ENCODE results near the gene SLC6A18.
"Not testable (repeated sequence)": the region's sequence is repeated elsewhere in the genome, so short reads cannot be mapped to it uniquely, and the experiment has no call there.

The SLC6A18 gene

DNA sequence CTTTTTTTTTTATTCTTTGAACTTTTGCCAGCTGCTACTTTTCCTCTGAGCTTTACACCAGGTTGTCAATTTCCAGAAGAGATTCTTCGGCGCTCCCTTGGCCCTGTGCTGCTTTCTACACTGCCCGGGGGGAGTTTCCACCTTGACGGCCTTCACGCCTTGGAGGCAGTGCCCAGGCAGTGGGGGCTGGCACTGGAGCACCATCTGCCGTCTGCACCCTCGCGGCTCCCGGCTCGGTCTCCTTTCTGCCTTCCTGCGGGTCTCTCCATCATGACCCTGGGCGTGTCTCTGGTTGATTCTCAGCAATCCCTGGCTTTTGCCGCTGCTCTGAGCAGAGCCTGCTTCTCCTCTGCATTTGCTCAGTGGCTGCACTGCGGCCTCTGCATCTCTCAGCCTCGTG lies 2.9 kb downstream of the SLC6A18 start:
- no peak for DNase-seq (ENCODE audit: extremely low read depth, low read depth)
- TF ChIP-seq, protein P1, sequence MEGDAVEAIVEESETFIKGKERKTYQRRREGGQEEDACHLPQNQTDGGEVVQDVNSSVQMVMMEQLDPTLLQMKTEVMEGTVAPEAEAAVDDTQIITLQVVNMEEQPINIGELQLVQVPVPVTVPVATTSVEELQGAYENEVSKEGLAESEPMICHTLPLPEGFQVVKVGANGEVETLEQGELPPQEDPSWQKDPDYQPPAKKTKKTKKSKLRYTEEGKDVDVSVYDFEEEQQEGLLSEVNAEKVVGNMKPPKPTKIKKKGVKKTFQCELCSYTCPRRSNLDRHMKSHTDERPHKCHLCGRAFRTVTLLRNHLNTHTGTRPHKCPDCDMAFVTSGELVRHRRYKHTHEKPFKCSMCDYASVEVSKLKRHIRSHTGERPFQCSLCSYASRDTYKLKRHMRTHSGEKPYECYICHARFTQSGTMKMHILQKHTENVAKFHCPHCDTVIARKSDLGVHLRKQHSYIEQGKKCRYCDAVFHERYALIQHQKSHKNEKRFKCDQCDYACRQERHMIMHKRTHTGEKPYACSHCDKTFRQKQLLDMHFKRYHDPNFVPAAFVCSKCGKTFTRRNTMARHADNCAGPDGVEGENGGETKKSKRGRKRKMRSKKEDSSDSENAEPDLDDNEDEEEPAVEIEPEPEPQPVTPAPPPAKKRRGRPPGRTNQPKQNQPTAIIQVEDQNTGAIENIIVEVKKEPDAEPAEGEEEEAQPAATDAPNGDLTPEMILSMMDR (IDR thresholded peaks at IDR 0.05; ENCODE audit: low read depth, low read length, missing control alignments) = no peak
- H3K4me3 ChIP-seq (replicated peaks; ENCODE audit: low read depth, low read length) = no peak overlapping the region

DNA sequence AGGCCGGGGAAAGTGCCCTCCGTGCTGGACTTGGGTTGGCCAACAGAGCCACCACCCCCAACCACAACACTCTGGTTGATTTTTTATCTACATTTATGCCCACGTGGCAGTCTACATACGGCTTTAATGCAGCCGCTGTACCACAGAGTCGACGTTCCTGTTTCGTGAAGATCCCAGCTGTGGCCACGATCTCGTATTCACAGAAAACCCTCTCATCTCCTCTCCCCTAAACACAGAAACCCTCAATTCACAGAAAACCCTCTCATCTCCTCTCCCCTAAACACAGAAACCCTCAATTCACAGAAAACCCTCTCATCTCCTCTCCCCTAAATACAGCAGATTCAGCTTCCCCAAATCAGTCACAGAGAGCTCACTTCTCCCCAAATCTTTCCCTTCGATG lies 3.8 kb downstream of the SLC6A18 start:
- not testable (repeated sequence) for H3K4me3 ChIP-seq (replicated peaks; ENCODE audit: low read depth, low read length); DNase-seq (ENCODE audit: extremely low read depth, low read depth)

- TF ChIP-seq, protein P1 (IDR thresholded peaks at IDR 0.05; ENCODE audit: low read depth, low read length, missing control alignments) = no peak
- no peak overlapping the region for H3K4me3 ChIP-seq (replicated peaks; ENCODE audit: low read depth, low read length)
- no peak for DNase-seq (ENCODE audit: extremely low read depth, low read depth)
Observed at GRCh38 chr5:1229822-1230221, 4.6 kb downstream of the SLC6A18 start.

- no peak overlapping the region for H3K4me3 ChIP-seq (replicated peaks; ENCODE audit: low read depth, low read length)
- no peak for DNase-seq (ENCODE audit: extremely low read depth, low read depth)
- TF ChIP-seq, protein P1 (IDR thresholded peaks at IDR 0.05; ENCODE audit: low read depth, low read length, missing control alignments) = no peak
Observed at GRCh38 chr5:1230551-1230950, 5.4 kb downstream of the SLC6A18 start.

GRCh38 chr5:1231354-1231905 lies 6.2 kb downstream of the SLC6A18 start:
- no peak for DNase-seq (ENCODE audit: extremely low read depth, low read depth)
- H3K4me3 ChIP-seq (replicated peaks; ENCODE audit: low read depth, low read length) = no peak overlapping the region
- TF ChIP-seq, protein P1 (IDR thresholded peaks at IDR 0.05; ENCODE audit: low read depth, low read length, missing control alignments) = no peak

- no peak for DNase-seq (ENCODE audit: extremely low read depth, low read depth)
- H3K4me3 ChIP-seq (replicated peaks; ENCODE audit: low read depth, low read length) = no peak overlapping the region
- TF ChIP-seq, protein P1 (IDR thresholded peaks at IDR 0.05; ENCODE audit: low read depth, low read length, missing control alignments) = no peak
Observed at GRCh38 chr5:1232780-1233179, 7.6 kb downstream of the SLC6A18 start.

GRCh38 chr5:1235379-1235778 lies 10.2 kb downstream of the SLC6A18 start:
- no peak overlapping the region for H3K4me3 ChIP-seq (replicated peaks; ENCODE audit: low read depth, low read length)
- no peak for DNase-seq (ENCODE audit: extremely low read depth, low read depth)
- TF ChIP-seq, protein P1 (IDR thresholded peaks at IDR 0.05; ENCODE audit: low read depth, low read length, missing control alignments) = no peak

Measured in HFF-Myc (cell line).